Breast epithelium (tissue), 3 donors: ENCODE results near the gene NAGPA.

Experiments used
- POLR2A ChIP-seq: fragments of 450-650 bp; IDR thresholded peaks from one replicate; pipeline ENCODE4 v1.6.1; 2016; ENCODE audit warnings: antibody characterized with exemption, mild to moderate bottlenecking, moderate library complexity
- POLR2AphosphoS5 ChIP-seq, 3 donors: sonication (generic); formaldehyde crosslinking; IDR thresholded peaks; one replicate each; pipeline ENCODE4 v1.6.1; 2017; ENCODE audit warnings: antibody characterized with exemption in 3 of 3
- TF ChIP-seq, protein P1 (sequence below), 3 donors: fragments of 450-650 bp; IDR thresholded peaks; one replicate each; pipeline ENCODE4 v1.5.1; 2016 to 2017; ENCODE audit warnings: antibody characterized with exemption in 3 of 3, mild to moderate bottlenecking in 3 of 3, moderate library complexity in 3 of 3

DNA sequence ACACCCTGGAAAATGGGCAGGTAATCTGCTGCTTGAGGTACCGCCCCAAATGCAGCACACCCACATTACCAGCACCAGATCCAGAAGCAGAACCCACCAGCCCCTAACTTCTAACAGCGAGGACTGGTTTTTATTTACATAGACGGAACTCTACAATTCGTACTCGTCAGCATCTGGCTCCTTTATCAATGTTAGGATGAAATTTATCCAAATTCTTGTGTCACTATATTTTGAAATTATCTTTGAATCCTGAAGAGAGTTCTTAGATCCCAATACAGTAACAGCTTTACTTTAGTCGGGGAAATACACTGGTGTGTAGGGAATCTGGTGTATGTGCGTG, 37.6 kb upstream of the NAGPA start:
- TF ChIP-seq POLR2A, result no peak
- TF ChIP-seq, protein P1, sequence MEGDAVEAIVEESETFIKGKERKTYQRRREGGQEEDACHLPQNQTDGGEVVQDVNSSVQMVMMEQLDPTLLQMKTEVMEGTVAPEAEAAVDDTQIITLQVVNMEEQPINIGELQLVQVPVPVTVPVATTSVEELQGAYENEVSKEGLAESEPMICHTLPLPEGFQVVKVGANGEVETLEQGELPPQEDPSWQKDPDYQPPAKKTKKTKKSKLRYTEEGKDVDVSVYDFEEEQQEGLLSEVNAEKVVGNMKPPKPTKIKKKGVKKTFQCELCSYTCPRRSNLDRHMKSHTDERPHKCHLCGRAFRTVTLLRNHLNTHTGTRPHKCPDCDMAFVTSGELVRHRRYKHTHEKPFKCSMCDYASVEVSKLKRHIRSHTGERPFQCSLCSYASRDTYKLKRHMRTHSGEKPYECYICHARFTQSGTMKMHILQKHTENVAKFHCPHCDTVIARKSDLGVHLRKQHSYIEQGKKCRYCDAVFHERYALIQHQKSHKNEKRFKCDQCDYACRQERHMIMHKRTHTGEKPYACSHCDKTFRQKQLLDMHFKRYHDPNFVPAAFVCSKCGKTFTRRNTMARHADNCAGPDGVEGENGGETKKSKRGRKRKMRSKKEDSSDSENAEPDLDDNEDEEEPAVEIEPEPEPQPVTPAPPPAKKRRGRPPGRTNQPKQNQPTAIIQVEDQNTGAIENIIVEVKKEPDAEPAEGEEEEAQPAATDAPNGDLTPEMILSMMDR (IDR thresholded peaks at IDR 0.05), result no peak
- no peak for TF ChIP-seq POLR2AphosphoS5 (IDR thresholded peaks at IDR 0.05)
